ENCODE data around the gene LRRC23.

DNA sequence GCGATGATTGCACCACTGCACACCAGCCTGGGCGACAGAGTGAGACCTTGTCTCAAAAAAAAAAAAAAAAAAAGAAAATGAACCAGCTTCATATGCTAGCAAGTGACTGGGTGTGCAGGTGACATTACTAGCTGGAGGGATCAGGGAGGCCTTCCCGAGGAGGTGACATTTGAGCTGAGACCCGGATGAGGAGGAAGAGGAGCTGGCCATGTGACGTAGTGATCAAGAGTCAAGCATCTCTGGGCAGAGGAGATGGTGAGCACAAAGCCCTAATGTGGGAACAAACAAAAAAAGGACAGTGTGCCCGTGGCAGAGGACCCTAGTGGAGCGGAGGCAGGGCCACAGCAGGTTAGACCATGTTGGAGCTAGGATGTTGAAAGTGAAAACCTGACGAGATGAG lies 43.0 kb downstream of the LRRC23 start:
- TF ChIP-seq, protein P1, sequence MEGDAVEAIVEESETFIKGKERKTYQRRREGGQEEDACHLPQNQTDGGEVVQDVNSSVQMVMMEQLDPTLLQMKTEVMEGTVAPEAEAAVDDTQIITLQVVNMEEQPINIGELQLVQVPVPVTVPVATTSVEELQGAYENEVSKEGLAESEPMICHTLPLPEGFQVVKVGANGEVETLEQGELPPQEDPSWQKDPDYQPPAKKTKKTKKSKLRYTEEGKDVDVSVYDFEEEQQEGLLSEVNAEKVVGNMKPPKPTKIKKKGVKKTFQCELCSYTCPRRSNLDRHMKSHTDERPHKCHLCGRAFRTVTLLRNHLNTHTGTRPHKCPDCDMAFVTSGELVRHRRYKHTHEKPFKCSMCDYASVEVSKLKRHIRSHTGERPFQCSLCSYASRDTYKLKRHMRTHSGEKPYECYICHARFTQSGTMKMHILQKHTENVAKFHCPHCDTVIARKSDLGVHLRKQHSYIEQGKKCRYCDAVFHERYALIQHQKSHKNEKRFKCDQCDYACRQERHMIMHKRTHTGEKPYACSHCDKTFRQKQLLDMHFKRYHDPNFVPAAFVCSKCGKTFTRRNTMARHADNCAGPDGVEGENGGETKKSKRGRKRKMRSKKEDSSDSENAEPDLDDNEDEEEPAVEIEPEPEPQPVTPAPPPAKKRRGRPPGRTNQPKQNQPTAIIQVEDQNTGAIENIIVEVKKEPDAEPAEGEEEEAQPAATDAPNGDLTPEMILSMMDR (conservative IDR thresholded peaks at IDR 0.05; ENCODE audit: low read depth, low read length): no peak
- TF ChIP-seq POLR2A (IDR thresholded peaks at IDR 0.05; ENCODE audit: low read depth, low read length): no peak
- TF ChIP-seq, protein P2, sequence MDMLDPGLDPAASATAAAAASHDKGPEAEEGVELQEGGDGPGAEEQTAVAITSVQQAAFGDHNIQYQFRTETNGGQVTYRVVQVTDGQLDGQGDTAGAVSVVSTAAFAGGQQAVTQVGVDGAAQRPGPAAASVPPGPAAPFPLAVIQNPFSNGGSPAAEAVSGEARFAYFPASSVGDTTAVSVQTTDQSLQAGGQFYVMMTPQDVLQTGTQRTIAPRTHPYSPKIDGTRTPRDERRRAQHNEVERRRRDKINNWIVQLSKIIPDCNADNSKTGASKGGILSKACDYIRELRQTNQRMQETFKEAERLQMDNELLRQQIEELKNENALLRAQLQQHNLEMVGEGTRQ (IDR thresholded peaks at IDR 0.05; ENCODE audit: low read depth, low read length): no peak
- no peak for TF ChIP-seq RFX5 (IDR thresholded peaks at IDR 0.05; ENCODE audit: low read depth, low read length)
- TF ChIP-seq NFE2L2 (IDR thresholded peaks at IDR 0.05; ENCODE audit: low read depth, low read length): no peak
- TF ChIP-seq BHLHE40 (IDR thresholded peaks at IDR 0.05; ENCODE audit: low read depth, low read length): no peak
- no peak for TF ChIP-seq RCOR1 (IDR thresholded peaks at IDR 0.05; ENCODE audit: insufficient replicate concordance, low read length)
- no peak for TF ChIP-seq FOS (IDR thresholded peaks at IDR 0.05; ENCODE audit: low read depth, low read length)
